HepG2 (cell line): ENCODE results near the gene ZNF71.

Experiments used
- ATF2 ChIP-seq: sonication (generic); formaldehyde crosslinking; IDR thresholded peaks from 2 replicates; pipeline ENCODE4 v1.4.0; 2020; ENCODE audit warnings: missing genetic modification reagents
- KLF6 ChIP-seq: IDR thresholded peaks from 2 replicates; pipeline ENCODE4 v1.8.0; 2016; ENCODE audit warnings: missing biosample characterization, missing genetic modification reagents
- PHB2 ChIP-seq: fragments of 450-650 bp; IDR thresholded peaks from 2 replicates; pipeline ENCODE4 v1.6.1; 2018; ENCODE audit not compliant: partially characterized antibody
- ZBTB7A ChIP-seq: sonication (generic); formaldehyde crosslinking; IDR thresholded peaks from 2 replicates; pipeline ENCODE4 v1.8.0; 2022; ENCODE audit warnings: mild to moderate bottlenecking, missing genetic modification reagents

GRCh38 chr19:56573914-56574313 lies 21.2 kb upstream of the ZNF71 start:
- no peak for TF ChIP-seq KLF6 (CRISPR knock-in tag)
- TF ChIP-seq ATF2 (CRISPR knock-in tag), result no peak
- no peak for TF ChIP-seq ZBTB7A (CRISPR knock-in tag)
- no peak for TF ChIP-seq PHB2
